Measurements from ENCODE around the gene GOLGA6L10. TPM values are rescaled to one million over a fixed set of nuclear protein-coding genes. Genes with fewer than 3 reads are reported as not detected.

Gene GOLGA6L10
- total and polyA plus RNA-seq, 2 experiments from 2014 or later: 0.07 to 0.23 TPM

GRCh38 chr15:82307714-82308081, 41.6 kb downstream of the GOLGA6L10 start (continued):
- TF ChIP-seq EZH2 (IDR thresholded peaks at IDR 0.05; ENCODE audit: low read depth, unreplicated experiment) (no peak), CTCF (conservative IDR thresholded peaks at IDR 0.05; ENCODE audit: low read depth in 2 of 2) (no peak), ZNF114 (CRISPR knock-in tag; IDR thresholded peaks at IDR 0.05) (no peak), NANOG (IDR thresholded peaks at IDR 0.05; ENCODE audit: borderline replicate concordance) (no peak)

GRCh38 chr15:82306791-82307713, 42.2 kb downstream of the GOLGA6L10 start:
- DNase-seq (ENCODE audit: low spot score): peak; percentile 34
- Histone ChIP-seq H3K9me2 (ENCODE audit: insufficient read depth) (no peaks in the 10 kb centered on the region), H3K36me3 (ENCODE audit: insufficient read depth) (no peaks in the 10 kb centered on the region), H4K20me1 (replicated peaks; ENCODE audit: insufficient read depth) (no peaks in the 10 kb centered on the region), H3F3A (replicated peaks; ENCODE audit: low read depth) (no peaks in the 10 kb centered on the region), H3K4me3 (no peak overlapping the region), H3K79me2 (replicated peaks; ENCODE audit: insufficient read depth) (no peaks in the 10 kb centered on the region), H2AFZ (no peak overlapping the region), H3K4me1 (ENCODE audit: insufficient read depth) (no peaks in the 10 kb centered on the region), H3K4me2 (no peak overlapping the region), H3K27ac (ENCODE audit: low read depth) (no peak overlapping the region), H3K27me3 (ENCODE audit: insufficient read depth) (no peaks in the 10 kb centered on the region)
- Mint-ChIP-seq H3K27me3 (ENCODE audit: insufficient read depth, low read depth, poor library complexity) (peaks cover 3% of the 10 kb centered on the region), H3K4me3 (no peak overlapping the region), H3K36me3 (ENCODE audit: low read depth) (no peaks in the 10 kb centered on the region), H3K9me3 (peaks cover 5% of the 10 kb centered on the region; the same call in 1 of the 3 replicates), H3K4me1 (no peaks in the 10 kb centered on the region), H3K27ac (no peak overlapping the region)
- peak; percentile 86 for ATAC-seq
- TF ChIP-seq CTCF (conservative IDR thresholded peaks at IDR 0.05; ENCODE audit: low read depth in 2 of 2) (peak in 1 of 2 experiments; percentile 27; a peak in 1 of 4 replicates), EZH2 (IDR thresholded peaks at IDR 0.05; ENCODE audit: low read depth, unreplicated experiment) (no peak)

DNA sequence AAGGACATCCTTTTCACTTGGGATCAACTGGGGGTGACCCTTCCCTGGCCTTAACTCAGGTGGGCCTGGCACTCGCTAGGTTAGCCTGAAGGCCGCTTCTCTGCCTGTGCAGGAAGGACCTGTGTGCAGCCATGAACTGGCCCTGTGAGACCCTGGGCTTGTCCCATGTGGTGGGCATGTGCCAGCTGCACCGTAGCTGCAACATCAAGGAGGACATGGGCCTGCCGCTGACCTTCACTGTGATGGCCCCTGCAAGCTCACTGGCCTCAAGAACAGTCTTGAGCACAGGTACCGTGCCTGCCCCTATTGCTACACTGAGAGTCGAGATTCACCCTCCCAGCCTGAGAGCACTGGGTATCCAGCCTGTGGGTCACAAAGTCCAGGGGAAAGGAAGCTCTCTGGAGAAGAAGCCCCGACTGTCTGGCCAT, 43.6 kb downstream of the GOLGA6L10 start:
- Histone ChIP-seq H3K4me2 (no peak overlapping the region), H4K20me1 (replicated peaks; ENCODE audit: insufficient read depth) (no peaks in the 10 kb centered on the region), H3K27me3 (ENCODE audit: insufficient read depth) (no peaks in the 10 kb centered on the region), H3K9me2 (ENCODE audit: insufficient read depth) (no peaks in the 10 kb centered on the region), H3F3A (replicated peaks; ENCODE audit: low read depth) (no peaks in the 10 kb centered on the region), H3K27ac (ENCODE audit: low read depth) (no peak overlapping the region), H3K4me3 (no peak overlapping the region), H3K4me1 (ENCODE audit: insufficient read depth) (no peaks in the 10 kb centered on the region), H3K79me2 (replicated peaks; ENCODE audit: insufficient read depth) (no peaks in the 10 kb centered on the region), H2AFZ (no peak overlapping the region), H3K36me3 (ENCODE audit: insufficient read depth) (no peaks in the 10 kb centered on the region)
- Mint-ChIP-seq H3K27me3 (ENCODE audit: insufficient read depth, low read depth, poor library complexity) (peaks cover 8% of the 10 kb centered on the region), H3K4me1 (no peaks in the 10 kb centered on the region), H3K4me3 (no peak overlapping the region), H3K9me3 (peaks cover 5% of the 10 kb centered on the region; the same call in 1 of the 3 replicates), H3K36me3 (ENCODE audit: low read depth) (no peaks in the 10 kb centered on the region), H3K27ac (no peak overlapping the region)
- DNase-seq (ENCODE audit: low spot score) (no peak), ATAC-seq (no peak)
- no peak for TF ChIP-seq CTCF (conservative IDR thresholded peaks at IDR 0.05; ENCODE audit: low read depth in 2 of 2)

Measured in GM23338 (cell line).